ENCODE results near the gene CTF1.
"Not testable (repeated sequence)": the region's sequence is repeated elsewhere in the genome, so short reads cannot be mapped to it uniquely, and the experiment has no call there.

Gene CTF1

GRCh38 chr16:30889721-30890120 lies 6.7 kb upstream of the CTF1 start:
- DNase-seq (ENCODE audit: insufficient read length, low spot score) = no peak
- TF ChIP-seq CTCF (IDR thresholded peaks at IDR 0.05; ENCODE audit: insufficient read depth, missing control alignments) = no peak
- no peak for FAIRE-seq

GRCh38 chr16:30891043-30891823 lies 5.2 kb upstream of the CTF1 start:
- DNase-seq (ENCODE audit: insufficient read length, low spot score); FAIRE-seq: not testable (repeated sequence)

GRCh38 chr16:30892670-30893416 lies 3.6 kb upstream of the CTF1 start:
- no peak for FAIRE-seq

GRCh38 chr16:30893417-30893743 lies 3.0 kb upstream of the CTF1 start:
- no peak for FAIRE-seq
- TF ChIP-seq CTCF (IDR thresholded peaks at IDR 0.05; ENCODE audit: insufficient read depth, missing control alignments) = no peak
- no peak for DNase-seq (ENCODE audit: insufficient read length, low spot score)

More at GRCh38 chr16:30892670-30893416, 3.6 kb upstream of the CTF1 start:
- no peak for TF ChIP-seq CTCF (IDR thresholded peaks at IDR 0.05; ENCODE audit: insufficient read depth, missing control alignments)
- no peak for DNase-seq (ENCODE audit: insufficient read length, low spot score)

GRCh38 chr16:30893744-30894539 lies 2.5 kb upstream of the CTF1 start, which contains the start of gene BCL7C:
Gene BCL7C, minus strand, starts transcription at chr16:30894077. Its CDS starts 133 bp downstream, at chr16:30893944.
- peak; percentile 42 for TF ChIP-seq CTCF (IDR thresholded peaks at IDR 0.05; ENCODE audit: insufficient read depth, missing control alignments)
- DNase-seq (ENCODE audit: insufficient read length, low spot score) (peak; percentile 50), FAIRE-seq (no peak)

- FAIRE-seq (no peak), DNase-seq (ENCODE audit: insufficient read length, low spot score) (no peak)
- TF ChIP-seq CTCF (IDR thresholded peaks at IDR 0.05; ENCODE audit: insufficient read depth, missing control alignments) = no peak
These were observed 1.7 kb upstream of the CTF1 start for GRCh38 chr16:30894540-30895368.
